K562 (cell line): Measurements from ENCODE around the gene MIEF1. TPM values are rescaled to one million over a fixed set of nuclear protein-coding genes. Genes with fewer than 3 reads are reported as not detected.

Experiments used
- ATAC-seq: fragments of 200-7000 bp; cut with Tn5 transposase; 3 replicates; pipeline ENCODE4 v1.9.1; 2020; ENCODE audit warnings: moderate library complexity
- BruUV-seq: library from RNA; stranded (reverse); fragments of 400-500 nt; replicated peaks from 2 replicates; lab custom pipeline; 2021; lab: Mats Ljungman, UMichigan
- CTCF ChIA-PET: fragments of 300-600 bp; formaldehyde crosslinking; extraction: SDS; loops from one replicate; lab custom pipeline; 2021; ENCODE audit warnings: low intra/inter-chr PET ratio; lab: Yijun Ruan, JAX
- POLR2A ChIA-PET: fragments of 300-600, 350-650 bp; sonication (Branson Sonifier 250); formaldehyde crosslinking; extraction: SDS; loops from one replicate; lab custom pipeline; 2021; ENCODE audit warnings: antibody characterized with exemption, inconsistent platforms; lab: Yijun Ruan, JAX
- DNase-seq, 4 experiments: peaks; one replicate each; pipeline versions ENCODE4 v3.0.0 to v3.0.0-alpha.2; 2011 to 2018; ENCODE audit warnings: low spot score in 3 of 4, mixed read lengths in 3 of 4; ENCODE audit errors: extremely low read depth in 1 of 4
- FAIRE-seq: peaks from 2 replicates; lab custom pipeline; 2011; peaks lifted over from hg19 to GRCh38; lab: Jason Lieb, UNC
- H2AFZ ChIP-seq: 2 replicates; pipeline ENCODE4 v1.6.0; 2011; ENCODE audit warnings: low read depth, low read length, control low read depth, inconsistent platforms
- H3K27ac ChIP-seq: fragments of 200-600 bp; 3 replicates; pipeline ENCODE4 v1.8.0; 2011; ENCODE audit warnings: low read depth, mild to moderate bottlenecking, control low read depth, inconsistent platforms, low read length, moderate library complexity, mixed read lengths; ENCODE audit errors: extremely low read depth
- H3K27me3 ChIP-seq, 2 experiments: fragments of 300-600 bp in 1 of 2; 2 replicates in 1 of 2; 3 replicates in 1 of 2; pipeline versions ENCODE4 v1.6.0 to v1.8.0; 2011; ENCODE audit warnings: inconsistent platforms in 2 of 2, low read length in 2 of 2, mild to moderate bottlenecking in 1 of 2, mixed read lengths in 1 of 2, moderate library complexity in 1 of 2; ENCODE audit not compliant: control insufficient read depth in 2 of 2, insufficient read depth in 2 of 2
- H3K36me3 ChIP-seq: fragments of 300-600 bp; 3 replicates; pipeline ENCODE4 v1.8.0; 2011; ENCODE audit warnings: mild to moderate bottlenecking, low read length, inconsistent platforms; ENCODE audit not compliant: control insufficient read depth, insufficient read depth
- H3K4me1 ChIP-seq, 2 experiments: fragments of 200-600 bp in 1 of 2; replicated peaks in 1 of 2; 2 replicates in 1 of 2; 3 replicates in 1 of 2; pipeline versions ENCODE4 v1.5.1 to v1.8.0; 2011; ENCODE audit warnings: inconsistent platforms in 2 of 2, low read length in 2 of 2, mild to moderate bottlenecking in 1 of 2, mixed read lengths in 1 of 2, moderate library complexity in 1 of 2; ENCODE audit not compliant: control insufficient read depth in 2 of 2, insufficient read depth in 2 of 2
- H3K4me2 ChIP-seq: 2 replicates; pipeline ENCODE4 v1.6.1; 2011; ENCODE audit warnings: low read length, control low read depth, inconsistent platforms, mixed read lengths; ENCODE audit not compliant: insufficient read depth
- H3K4me3 ChIP-seq: fragments of 200-600 bp; sonication (generic), shearing (Covaris generic); 2 replicates; pipeline ENCODE4 v1.5.1; 2016; ENCODE audit warnings: control low read depth, inconsistent platforms
- H3K79me2 ChIP-seq: fragments of 200-600 bp; 3 replicates; pipeline ENCODE4 v1.8.0; 2011; ENCODE audit warnings: low read length, inconsistent platforms; ENCODE audit not compliant: control insufficient read depth, insufficient read depth
- H3K9ac ChIP-seq, 2 experiments: 2 replicates each; pipeline versions ENCODE4 v1.6.0 to v1.6.1; 2011; ENCODE audit warnings: low read depth in 2 of 2, low read length in 2 of 2, control low read depth in 1 of 2, inconsistent platforms in 1 of 2, mild to moderate bottlenecking in 1 of 2, mixed read lengths in 1 of 2; ENCODE audit not compliant: insufficient read depth in 1 of 2
- H3K9me1 ChIP-seq: one replicate; pipeline ENCODE4 v1.6.0; 2011; ENCODE audit warnings: inconsistent platforms, mild to moderate bottlenecking, low read length, moderate library complexity; ENCODE audit not compliant: control insufficient read depth, insufficient read depth
- H3K9me3 ChIP-seq: replicated peaks from 2 replicates; pipeline ENCODE4 v1.5.1; 2011; ENCODE audit warnings: low read depth, low read length, inconsistent platforms; ENCODE audit not compliant: control insufficient read depth, insufficient read depth
- H4K20me1 ChIP-seq: replicated peaks from 2 replicates; pipeline ENCODE4 v1.6.1; 2011; ENCODE audit warnings: low read length, inconsistent platforms, mixed read lengths; ENCODE audit not compliant: control insufficient read depth, insufficient read depth
- BCOR ChIP-seq: fragments of 450-650 bp; IDR thresholded peaks from 2 replicates; pipeline ENCODE4 v1.6.1; 2016
- KDM1A ChIP-seq, 2 experiments: fragments of 450-650 bp; IDR thresholded peaks; 2 replicates each; pipeline ENCODE4 v1.6.1; 2016; ENCODE audit warnings: mild to moderate bottlenecking in 2 of 2
- NFE2L1 ChIP-seq: fragments of 450-650 bp; IDR thresholded peaks from 2 replicates; pipeline ENCODE4 v1.6.1; 2016; ENCODE audit warnings: missing genetic modification characterization, low read depth, mild to moderate bottlenecking, missing compliant biosample characterization, moderate library complexity, borderline replicate concordance
- PKNOX1 ChIP-seq: fragments of 450-650 bp; IDR thresholded peaks from 2 replicates; pipeline ENCODE4 v1.6.1; 2016
- RBM25 ChIP-seq: fragments of 200-400 bp; formaldehyde crosslinking; IDR thresholded peaks from 2 replicates; pipeline ENCODE4 v1.6.1; 2018; ENCODE audit warnings: low read length, low read depth, moderate library complexity; ENCODE audit not compliant: severe bottlenecking
- ZFP36 ChIP-seq: fragments of 150-350 bp; IDR thresholded peaks from 2 replicates; pipeline ENCODE4 v1.6.1; 2018; ENCODE audit warnings: low read length, low read depth; ENCODE audit not compliant: partially characterized antibody
- ZNF140 ChIP-seq: fragments of 250-450 bp; sonication (Bioruptor Pico); IDR thresholded peaks from 2 replicates; pipeline ENCODE4 v1.8.0; 2021; ENCODE audit warnings: moderate library complexity, mild to moderate bottlenecking, inconsistent platforms
- WGBS: fragments of 100-300 bp; shearing (Covaris generic); methylation state at CpG from one replicate; pipeline ENCODE4 v1.1.6; 2016; ENCODE audit warnings: low coverage, mixed read lengths; ENCODE audit not compliant: insufficient coverage; ENCODE audit errors: missing lambda C conversion rate; 5-methylcytosine and 5-hydroxymethylcytosine counted together
- in situ Hi-C: fragments of 300-500 bp; cut with MboI; formaldehyde crosslinking; loops from 4 replicates; pipeline ENCODE4 v1.15.0; 2018; ENCODE audit warnings: inconsistent platforms, mixed read lengths
- intact Hi-C: fragments of 100-400 bp; cut with micrococcal nuclease; formaldehyde crosslinking; loops from 2 replicates; pipeline ENCODE4 v1.14.2; 2022
- polyA plus RNA-seq, 8 experiments: library from polyadenylated mRNA; depleted of rRNA in 4 of 8; stranded (reverse) in 5 of 8; unstranded in 3 of 8; fragments of >200 nt; fragmentation: Nextera tagmentation in 2 of 8; fragmentation: Illumina TruSeq in 1 of 8; extraction: Ambion mirVana in 2 of 8; extraction: Trizol in 1 of 8; gene quantifications; 2 replicates each; pipeline versions ENCODE4 v1.2.1 to v1.2.3, GENCODE V29; 2011 to 2014; ENCODE audit warnings: inconsistent platforms in 1 of 8, missing spikeins in 1 of 8
- total RNA-seq, 7 experiments: library from RNA; depleted of rRNA in 6 of 7; stranded (reverse); fragments of >200 nt in 6 of 7; fragmentation: Illumina TruSeq in 2 of 7; extraction: Trizol in 2 of 7; gene quantifications; 2 replicates each; pipeline versions ENCODE4 v1.2.1 to v1.2.3, GENCODE V29; 2011 to 2021; ENCODE audit warnings: low replicate concordance in 1 of 7
- TF ChIP-seq, protein P1 (sequence below), 3 experiments: fragments of 200-800 bp in 1 of 3; sonication (Bioruptor generic) in 1 of 3; sonication (generic) in 1 of 3; formaldehyde crosslinking in 1 of 3; IDR thresholded peaks; 2 replicates each; pipeline versions ENCODE4 v1.6.1 to v1.8.0; 2016 to 2022; ENCODE audit warnings: mild to moderate bottlenecking in 2 of 3, missing compliant biosample characterization in 2 of 3, missing genetic modification characterization in 2 of 3, missing genetic modification reagents in 1 of 3

Gene MIEF1
- total and polyA plus RNA-seq, 9 of the 15 experiments (the other 6 are each of a cell fraction or from before 2014, with no cell fraction given), result 10.9 to 51.8 (median 25.5) TPM

- no peaks in the 10 kb centered on the region for H3K27me3 ChIP-seq
- no peak overlapping the region for H3K27ac ChIP-seq
- in situ Hi-C loops, result no loop called here
- ChIA-PET CTCF (no interaction called here), POLR2A (no interaction called here)
- FAIRE-seq (no peak), DNase-seq (no peak), ATAC-seq (no peak)
- peaks cover 9% of the 10 kb centered on the region; the same call in 2 of the 3 replicates for H3K36me3 ChIP-seq
- no peaks in the 10 kb centered on the region for H3K9me3 ChIP-seq
- H4K20me1 ChIP-seq, result no peaks in the 10 kb centered on the region
- BruUV-seq, result no TSS peak
- 73% methylated on average over 7 of the region's 9 CpGs for WGBS
- H3K4me1 ChIP-seq, result peaks cover 23 to 65% of the 10 kb centered on the region in 2 experiments
- peak; percentile 80 for TF ChIP-seq BCOR
- TF ChIP-seq ZNF140, result no peak
- no peak for TF ChIP-seq NFE2L1 (tag)
- TF ChIP-seq, protein P1, sequence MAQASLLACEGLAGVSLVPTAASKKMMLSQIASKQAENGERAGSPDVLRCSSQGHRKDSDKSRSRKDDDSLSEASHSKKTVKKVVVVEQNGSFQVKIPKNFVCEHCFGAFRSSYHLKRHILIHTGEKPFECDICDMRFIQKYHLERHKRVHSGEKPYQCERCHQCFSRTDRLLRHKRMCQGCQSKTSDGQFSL (CRISPR knock-in tag; IDR thresholded peaks at IDR 0.05), result no peak
- TF ChIP-seq, protein P1 (tag; IDR thresholded peaks at IDR 0.05), result no peak
- 0 out of 4 replicates have a peak, but pooled peaks of 1 of the 2 experiments have one; percentile 15 for TF ChIP-seq KDM1A (IDR thresholded peaks at IDR 0.05)
- TF ChIP-seq ZFP36, result peak; percentile 67
- peak; percentile 94 for TF ChIP-seq RBM25
- TF ChIP-seq PKNOX1, result no peak
- no peaks in the 10 kb centered on the region for H3K9me1 ChIP-seq
- H3K4me3 ChIP-seq, result no peak overlapping the region
- no peak overlapping the region for H3K9ac ChIP-seq
- peaks cover 29% of the 10 kb centered on the region for H3K79me2 ChIP-seq
- no peak overlapping the region for H3K4me2 ChIP-seq
- H2AFZ ChIP-seq, result no peak overlapping the region
- intact Hi-C loops, result no loop called here
Measured at GRCh38 chr22:39477542-39477941, 24.5 kb upstream of the MIEF1 start.
